A549 treated with GW870086 at 1 μM for 4 hours (cell line): ENCODE measurements around the gene MIX23. TPM values are rescaled to one million over a fixed set of nuclear protein-coding genes. Genes with fewer than 3 reads are reported as not detected.

Experiments used
- total RNA-seq: library from RNA; stranded (reverse); fragments of 200-300 nt; extraction: Qiagen RNA extraction; gene quantifications from 5 replicates; pipeline ENCODE4 v1.2.3, GENCODE V29; 2022; ENCODE audit warnings: low read depth

The MIX23 gene
- total RNA-seq, result 47.6 to 72.0 TPM (median 53.9 TPM) in 5 replicates

DNA sequence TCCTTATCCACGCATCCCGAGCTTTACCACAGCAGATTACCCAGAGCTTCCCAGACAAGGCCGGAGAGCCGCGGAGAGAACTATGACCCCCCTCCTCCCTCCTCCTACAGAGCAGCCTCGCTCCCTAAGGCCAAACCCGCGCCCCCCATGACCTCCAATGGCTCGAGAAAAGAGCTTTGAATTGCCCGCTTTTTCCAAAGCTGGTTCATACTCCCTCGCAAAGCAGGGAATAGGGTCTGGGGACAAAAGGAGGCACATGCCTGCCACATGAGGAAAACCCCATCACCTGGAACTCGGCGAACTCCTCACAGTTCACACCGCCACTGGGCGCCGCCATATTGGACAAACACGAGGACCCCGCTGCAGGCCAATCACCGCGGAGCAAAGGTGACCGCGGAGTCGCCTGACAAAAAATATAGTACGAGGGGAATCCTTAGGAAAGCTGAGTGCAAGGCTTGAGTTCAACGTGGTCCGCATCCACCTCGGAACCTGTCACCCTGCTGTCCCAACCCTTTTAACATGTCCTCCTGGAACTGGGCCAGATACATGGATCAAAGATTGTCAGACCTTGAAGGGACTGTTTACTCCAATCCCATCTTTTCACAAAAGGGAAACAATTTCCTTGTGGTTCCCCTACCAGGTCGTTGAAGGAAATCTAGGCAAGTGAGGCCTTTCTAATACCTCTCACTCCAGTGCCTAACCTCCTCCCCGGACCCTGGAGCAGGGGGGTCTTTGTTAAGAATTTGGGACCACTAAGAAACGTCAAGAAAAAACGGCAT lies at the start of gene MIX23:
MIX23 (minus strand) TSS at position 344 of the 779 bp plus-strand sequence; CDS start at position 337, 7 bp downstream.

DNA sequence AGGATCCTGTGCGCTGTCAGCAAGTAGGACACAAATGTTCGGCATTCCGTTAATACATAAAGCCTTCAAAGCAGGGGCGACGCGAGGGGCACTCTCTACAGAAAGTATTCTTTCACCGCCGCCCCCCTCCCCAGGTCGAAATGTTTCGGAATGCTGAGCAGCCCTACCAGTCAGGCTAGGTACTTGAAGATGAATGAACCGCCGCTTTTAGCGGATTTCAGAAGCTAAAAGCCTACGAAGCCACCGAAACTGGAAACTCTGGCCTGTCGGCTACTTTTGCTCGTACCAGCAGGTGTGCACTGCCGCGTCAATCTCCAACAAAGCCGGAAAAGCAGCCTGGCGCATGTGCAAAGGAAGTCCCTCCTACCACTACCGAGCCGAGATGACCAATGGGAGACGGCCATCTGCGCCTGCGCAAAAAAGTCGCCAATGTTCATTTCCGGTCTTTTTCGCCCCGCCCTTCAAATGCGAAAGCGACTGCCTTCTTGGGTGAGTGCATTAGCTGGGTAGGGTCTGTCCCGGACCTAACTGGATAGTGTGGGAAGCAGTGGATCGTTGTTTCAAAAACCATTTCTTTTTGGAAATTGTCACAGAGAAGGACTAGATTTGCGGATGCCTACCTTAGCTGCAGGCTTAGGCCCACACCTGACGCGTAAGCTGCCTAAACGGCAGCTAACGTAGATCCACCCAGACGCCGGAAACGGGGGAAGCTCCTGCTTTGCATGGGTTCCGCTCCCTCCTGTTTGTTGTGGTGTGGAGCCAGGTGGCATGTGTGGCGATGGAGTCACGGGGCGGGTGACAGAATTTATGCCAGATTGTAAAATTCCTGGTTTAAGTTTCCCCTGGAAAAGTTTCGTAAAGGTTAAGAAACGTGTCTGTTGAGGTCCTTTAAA lies 33.0 kb upstream of the MIX23 start, which contains the start of gene WDR5B:
WDR5B (minus strand) TSS at position 301 of the 893 bp plus-strand sequence. CDS start 534 bp downstream, outside the sequence.

DNA sequence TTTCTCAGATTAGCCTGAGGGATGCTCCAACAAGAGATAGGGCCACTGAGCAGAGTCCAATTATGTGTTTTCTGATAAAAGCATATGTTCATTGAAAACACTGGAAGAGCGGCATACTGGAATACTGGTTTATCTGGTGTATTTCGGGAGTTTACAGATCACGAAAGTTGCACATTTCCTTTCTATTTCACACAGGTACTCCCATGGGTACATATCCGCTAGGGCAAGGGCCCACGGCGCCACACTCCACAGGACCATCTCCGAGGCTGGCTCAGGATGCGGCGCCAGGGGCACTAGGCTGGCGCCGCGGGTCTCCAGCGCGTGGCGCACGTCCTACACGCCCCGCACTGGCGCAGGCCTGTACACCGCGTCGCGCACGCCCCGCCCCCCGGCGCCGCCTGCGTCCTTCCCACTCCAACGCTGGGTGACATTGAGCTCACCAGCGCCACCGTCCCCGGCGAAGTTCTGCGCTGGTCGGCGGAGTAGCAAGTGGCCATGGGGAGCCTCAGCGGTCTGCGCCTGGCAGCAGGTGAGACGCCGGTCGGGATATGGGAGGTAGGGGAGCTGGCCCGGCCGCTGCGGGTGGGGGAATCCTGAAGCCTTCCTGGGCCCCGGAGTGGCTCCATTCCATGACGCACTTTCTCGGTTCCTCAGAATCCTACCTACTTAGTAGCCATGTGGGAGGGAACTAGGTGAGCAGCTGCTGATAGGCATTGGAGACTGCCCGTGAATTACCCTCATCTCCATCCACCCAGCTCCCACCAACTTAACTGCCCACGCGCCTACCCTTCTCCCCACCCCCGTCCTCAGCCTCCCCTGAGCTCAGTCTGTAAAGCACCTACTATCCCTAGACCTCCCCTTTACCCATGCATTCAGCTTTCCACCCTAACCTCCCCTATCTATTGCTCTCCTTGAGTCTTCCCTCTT lies 1.0 kb upstream of the MIX23 start, which contains the start of gene FAM162A:
FAM162A (plus strand) TSS at position 412 of the 927 bp plus-strand sequence; CDS start at position 496, 84 bp downstream.

DNA sequence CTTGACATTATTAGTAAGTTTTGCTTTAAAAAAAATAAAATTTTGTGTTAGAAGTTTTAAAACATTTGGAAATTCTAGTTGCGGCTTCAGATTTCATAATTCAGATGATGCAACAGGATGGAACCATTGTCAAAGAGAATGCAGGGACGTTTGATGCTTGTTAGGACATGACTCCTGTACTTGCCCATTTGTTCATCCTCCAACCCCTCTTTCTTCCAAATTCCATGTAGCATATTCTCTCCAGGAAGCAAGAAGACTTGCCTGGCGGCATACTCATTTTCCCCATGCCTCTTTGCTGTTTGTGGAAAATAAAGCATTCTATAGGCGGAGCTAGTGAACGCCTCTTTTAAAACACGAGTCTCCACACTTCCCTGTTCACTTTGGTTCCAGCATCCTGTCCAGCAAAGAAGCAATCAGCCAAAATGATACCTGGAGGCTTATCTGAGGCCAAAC lies 58.1 kb downstream of the MIX23 start, which contains the start of gene CSTA:
CSTA (plus strand) TSS at position 378 of the 453 bp plus-strand sequence; CDS start at position 423, 45 bp downstream.

Other genes with a start within 250 kb of the MIX23 start
- gene CASR, start 199.6 kb downstream of the MIX23 start, total RNA-seq, result not detected in 5 replicates
- 0.43 to 2.0 TPM (median 0.81 TPM) in 5 replicates for gene CSTA, start 58.0 kb downstream of the MIX23 start, total RNA-seq
- 32.9 to 34.8 TPM (median 33.6 TPM) in 5 replicates for gene FAM162A, start 951 bp upstream of the MIX23 start, total RNA-seq
- 2.9 to 3.9 TPM (median 3.5 TPM) in 5 replicates for gene WDR5B, start 32.8 kb upstream of the MIX23 start, total RNA-seq
- gene KPNA1, start 131.7 kb upstream of the MIX23 start, total RNA-seq, result 51.9 to 72.9 TPM (median 66.4 TPM) in 5 replicates
- gene PARP9, start 181.1 kb upstream of the MIX23 start, total RNA-seq, result 5.2 to 7.0 TPM (median 6.2 TPM) in 5 replicates
- gene DTX3L, start 181.1 kb upstream of the MIX23 start, total RNA-seq, result 6.9 to 9.0 TPM (median 8.3 TPM) in 5 replicates
- not detected in 5 replicates for gene PARP15, start 194.4 kb upstream of the MIX23 start, total RNA-seq